IPS DF 4.7 (cell line): Measurements from ENCODE around the gene GARIN5A.
"Not testable (repeated sequence)": the region's sequence is repeated elsewhere in the genome, so short reads cannot be mapped to it uniquely, and the experiment has no call there.

Experiments used
- DNase-seq: peaks from one replicate; pipeline ENCODE4 v3.0.0-alpha.2; 2013; ENCODE audit warnings: low spot score; ENCODE audit errors: extremely low read depth

The GARIN5A gene

DNA sequence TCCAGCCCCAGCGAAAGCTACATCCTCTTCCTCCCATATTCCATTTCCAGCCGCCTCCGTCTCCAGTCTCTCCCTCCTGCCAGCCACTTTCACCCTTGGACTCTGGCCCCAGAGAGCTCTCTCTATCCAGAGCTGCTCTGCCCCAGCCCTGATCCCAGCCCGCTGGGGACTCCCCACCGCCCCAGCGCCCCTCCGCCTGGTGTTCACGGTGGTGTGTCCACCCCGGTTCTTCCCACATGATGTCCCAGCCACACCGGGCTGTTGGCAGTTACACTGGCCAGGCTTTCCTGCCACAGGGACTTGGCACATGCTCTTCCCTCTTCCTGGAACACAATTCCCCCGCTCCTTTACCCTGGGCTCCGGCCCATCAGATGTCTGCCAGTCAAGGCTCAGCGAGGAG lies 11.6 kb downstream of the GARIN5A start:
- DNase-seq = no peak

DNA sequence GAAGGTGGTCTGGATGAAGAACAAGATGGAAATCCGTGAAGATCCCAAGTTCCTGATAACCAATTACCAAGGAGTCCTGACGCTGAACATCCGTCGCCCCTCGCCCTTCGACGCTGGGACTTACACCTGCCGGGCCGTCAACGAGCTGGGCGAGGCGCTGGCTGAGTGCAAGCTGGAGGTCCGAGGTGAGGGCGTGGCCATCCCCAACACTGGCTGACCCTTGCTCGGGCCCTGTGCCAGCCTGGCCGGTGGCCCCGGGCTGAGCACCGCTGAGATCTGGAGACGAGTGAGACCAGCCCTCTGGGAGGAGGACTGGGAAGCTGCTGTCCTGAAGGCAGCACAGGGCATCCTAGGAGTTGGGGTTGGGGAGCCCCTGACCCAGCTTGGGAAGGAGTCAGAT lies 12.3 kb downstream of the GARIN5A start:
- no peak for DNase-seq

DNA sequence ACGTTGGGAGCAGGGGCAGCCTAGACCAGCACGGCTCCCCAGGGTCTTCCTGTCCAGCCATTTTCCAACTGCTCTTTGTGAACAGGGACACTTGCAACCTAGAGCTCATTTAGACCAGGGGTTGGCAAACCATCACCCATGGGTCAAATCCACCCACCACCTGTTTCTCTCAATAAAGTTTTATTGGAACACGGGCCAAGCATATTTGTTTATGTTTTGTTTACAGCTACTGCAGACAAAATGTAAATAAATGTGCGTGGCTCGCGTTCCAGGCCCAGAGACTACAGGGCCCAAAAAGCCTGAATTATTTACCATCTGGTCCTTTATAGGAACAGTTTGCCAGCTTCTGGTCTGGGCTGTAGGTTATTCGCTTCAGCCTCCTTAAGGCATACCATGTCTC lies 13.7 kb downstream of the GARIN5A start:
- no peak for DNase-seq

DNA sequence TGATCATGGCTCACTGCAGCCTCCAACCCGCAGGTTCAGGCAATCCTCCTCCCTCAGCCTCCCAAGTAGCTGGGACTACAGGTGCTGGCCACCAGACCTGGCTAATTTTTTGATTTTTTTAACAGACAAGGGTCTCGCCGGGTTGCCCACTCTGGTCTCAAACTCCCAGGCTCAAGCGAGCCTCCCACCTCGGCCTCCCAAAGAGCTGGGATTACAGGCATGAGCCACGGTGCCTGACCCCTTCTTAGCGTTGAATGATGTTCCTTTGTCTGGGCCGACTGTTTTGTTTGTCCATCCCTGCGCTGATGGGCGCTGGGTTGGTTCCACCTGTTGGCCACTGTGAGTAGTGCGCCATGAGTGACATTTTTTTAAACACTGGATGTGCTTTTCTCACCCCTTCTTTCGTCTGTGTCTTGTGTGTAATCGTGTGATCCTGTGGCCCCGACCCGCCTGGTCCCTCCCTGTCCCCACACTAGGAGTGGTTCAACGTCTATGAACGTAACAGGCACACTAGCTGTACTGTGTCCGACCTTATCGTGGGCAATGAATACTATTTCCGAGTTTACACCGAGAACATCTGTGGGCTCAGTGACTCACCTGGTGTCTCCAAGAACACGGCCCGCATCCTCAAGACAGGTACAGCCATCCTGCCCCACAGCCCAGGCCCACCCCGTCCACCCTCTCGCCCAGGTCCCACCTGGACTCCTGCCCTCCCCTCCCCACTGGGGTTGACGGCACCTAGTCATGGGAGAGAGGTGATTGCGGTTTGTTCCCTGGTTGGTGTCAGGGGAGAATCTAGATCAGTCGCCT lies 15.4 kb downstream of the GARIN5A start:
- no peak for DNase-seq

DNA sequence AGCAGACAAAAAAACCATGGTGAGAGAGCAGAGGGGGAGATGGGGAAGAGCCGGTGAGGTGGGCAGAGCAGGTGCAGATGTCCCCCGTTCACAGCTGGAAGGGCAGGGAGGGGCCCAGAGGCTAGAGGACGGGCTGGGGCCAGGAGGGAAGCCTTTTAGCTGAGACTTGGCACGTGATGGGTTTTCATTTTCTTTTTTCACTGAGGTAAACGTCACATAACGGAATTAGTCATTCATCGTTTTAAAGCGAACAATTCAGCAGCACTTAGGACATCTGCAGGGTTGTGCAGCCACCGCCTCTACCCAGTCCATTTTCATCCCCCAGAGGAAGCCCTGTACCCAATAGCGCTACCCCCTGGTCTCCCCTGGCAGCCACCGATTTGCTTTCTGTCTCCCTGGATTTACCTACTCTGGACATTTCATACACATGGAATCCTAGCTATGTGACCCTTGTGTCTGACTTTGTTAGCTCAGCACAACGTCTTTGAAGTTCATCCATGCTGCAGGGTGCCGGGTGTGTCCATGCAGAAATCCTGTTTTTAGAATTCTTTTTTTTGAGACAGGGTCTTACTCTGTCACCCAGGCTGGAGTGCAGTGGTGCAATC lies 16.4 kb downstream of the GARIN5A start:
- DNase-seq = no peak

DNA sequence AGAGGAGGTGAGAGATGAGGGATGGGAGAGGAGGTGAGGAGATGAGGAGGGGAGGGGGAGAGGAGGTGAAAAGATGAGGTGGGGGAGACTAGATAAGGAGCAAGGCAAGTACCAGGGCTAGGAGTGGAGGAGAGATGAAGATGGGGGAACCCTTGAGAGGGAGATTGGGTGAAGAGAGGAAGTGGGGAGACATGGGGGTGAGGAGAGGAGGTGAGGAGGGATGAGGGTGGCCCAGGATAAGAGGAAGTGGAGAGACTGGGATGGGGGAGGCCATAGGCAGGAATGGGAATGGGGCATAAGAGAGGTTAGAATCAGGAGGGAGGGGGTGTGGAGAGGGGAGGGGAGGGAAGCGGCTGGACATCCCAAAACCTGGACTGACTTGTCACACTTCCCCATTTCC lies 17.0 kb downstream of the GARIN5A start:
- no peak for DNase-seq

DNA sequence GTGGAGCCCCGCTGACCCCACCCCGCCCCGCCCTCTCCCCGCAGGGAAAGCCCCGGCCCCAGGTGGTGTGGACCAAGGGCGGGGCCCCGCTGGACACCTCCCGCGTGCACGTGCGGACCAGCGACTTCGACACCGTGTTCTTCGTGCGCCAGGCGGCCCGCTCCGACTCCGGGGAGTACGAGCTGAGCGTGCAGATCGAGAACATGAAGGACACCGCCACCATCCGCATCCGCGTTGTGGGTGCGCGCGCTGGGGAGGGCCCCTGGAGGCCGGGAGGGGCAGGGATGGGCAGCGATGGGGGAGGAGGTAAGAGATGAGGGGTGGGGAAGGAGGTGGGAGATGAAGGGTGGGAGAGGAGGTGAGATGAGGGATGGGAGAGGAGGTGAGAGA lies 17.6 kb downstream of the GARIN5A start:
- DNase-seq = no peak

DNA sequence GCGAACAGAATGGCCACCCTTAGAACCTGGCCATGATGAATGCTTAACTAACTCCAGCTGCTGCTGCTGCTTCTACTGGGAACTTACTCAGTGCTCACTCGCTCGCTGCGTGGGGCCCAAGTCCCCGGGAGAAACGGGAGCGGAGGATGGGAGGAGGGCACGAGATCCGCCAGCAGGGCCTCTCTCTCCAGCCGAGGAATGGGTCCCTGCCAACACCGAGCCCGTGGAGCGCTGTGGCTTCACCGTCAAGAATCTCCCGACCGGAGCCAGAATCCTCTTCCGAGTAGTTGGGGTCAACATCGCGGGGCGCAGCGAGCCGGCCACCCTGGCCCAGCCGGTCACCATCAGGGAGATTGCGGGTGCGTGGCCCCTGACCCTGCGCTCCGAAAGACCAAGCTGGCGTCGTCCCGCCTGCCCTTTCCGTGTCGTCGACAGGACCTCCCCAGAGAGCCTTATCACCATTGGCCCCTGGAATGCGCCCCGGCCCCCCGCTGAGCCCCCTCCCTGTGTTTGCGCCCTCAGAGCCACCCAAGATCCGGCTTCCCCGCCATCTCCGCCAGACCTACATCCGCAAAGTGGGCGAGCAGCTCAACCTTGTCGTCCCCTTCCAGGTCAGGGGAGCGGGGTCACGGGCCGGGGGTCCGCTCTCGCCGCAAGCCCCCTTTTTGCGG lies 18.1 kb downstream of the GARIN5A start:
- no peak for DNase-seq

DNA sequence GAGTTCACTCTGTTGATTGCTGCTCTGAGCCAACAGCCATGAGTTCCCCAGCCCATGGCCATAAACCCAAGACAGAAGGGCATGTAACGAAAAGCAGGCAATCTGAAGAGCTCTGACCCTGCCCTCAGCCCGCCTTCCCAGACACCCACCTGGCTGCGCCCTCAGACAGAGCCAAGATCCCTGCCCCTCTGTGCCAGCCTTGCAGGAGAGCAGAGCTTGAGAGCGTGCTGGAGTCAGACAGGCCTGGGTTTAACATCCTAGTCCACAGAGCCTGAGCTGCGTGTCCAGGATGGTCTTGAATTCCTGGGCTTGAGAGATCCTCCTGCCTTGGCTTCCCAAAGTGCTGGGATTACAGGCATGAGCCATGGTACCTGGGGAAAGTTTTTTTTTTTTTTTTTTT lies 19.3 kb downstream of the GARIN5A start:
- no peak for DNase-seq

DNA sequence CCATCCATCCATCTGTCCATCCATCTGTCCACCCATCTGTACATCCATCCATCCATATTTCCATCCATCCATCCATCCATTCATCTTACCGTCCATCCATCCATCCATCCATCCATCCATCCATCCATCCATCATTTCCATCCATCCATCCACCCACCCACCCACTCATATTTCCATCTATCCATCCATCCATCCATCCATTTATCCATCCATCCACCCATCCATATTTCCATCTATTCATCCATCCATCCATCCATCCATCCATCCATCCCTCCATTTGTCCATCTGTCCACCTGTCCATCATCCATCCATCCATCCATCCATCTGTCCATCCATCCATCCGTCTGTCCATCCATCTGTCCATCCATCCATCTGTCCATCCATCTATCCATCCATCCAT lies 20.7 kb downstream of the GARIN5A start:
- DNase-seq = no peak

DNA sequence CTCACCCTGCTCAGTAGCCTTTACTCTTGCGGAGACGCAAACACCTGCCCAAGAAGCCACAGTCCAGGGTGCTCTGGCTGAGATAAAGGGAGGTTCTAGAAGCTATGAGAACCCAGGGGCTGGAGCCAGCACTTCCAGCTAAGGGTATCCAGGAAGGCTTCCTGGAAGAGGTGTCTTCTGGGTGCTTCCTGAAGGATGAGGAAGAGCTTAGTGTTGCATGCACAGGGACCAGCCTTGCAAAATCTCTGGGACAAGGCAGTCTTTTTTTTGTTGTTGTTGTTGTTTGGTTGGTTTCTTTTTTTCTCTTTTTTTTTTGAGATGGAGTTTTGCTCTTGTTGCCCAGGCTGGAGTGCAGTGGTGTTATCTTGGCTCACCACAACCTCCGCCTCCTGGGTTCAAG lies 23.4 kb downstream of the GARIN5A start:
- no peak for DNase-seq

DNA sequence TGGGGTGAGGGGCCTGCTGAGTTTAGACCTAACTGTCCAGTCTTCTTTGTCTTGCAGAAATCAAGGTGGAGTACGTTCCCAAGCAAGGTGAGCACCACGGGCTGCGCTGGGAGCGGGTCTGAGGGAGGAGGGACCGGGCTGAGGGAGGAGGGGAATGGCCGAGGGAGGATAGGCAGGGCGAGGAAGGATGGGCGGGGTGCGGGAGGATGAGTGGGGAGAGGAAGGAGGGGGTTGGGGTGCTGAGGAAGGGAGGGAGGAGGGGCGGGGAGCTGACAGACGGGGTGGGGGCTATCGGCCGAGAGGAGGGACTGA lies 25.5 kb downstream of the GARIN5A start:
- no peak for DNase-seq

DNA sequence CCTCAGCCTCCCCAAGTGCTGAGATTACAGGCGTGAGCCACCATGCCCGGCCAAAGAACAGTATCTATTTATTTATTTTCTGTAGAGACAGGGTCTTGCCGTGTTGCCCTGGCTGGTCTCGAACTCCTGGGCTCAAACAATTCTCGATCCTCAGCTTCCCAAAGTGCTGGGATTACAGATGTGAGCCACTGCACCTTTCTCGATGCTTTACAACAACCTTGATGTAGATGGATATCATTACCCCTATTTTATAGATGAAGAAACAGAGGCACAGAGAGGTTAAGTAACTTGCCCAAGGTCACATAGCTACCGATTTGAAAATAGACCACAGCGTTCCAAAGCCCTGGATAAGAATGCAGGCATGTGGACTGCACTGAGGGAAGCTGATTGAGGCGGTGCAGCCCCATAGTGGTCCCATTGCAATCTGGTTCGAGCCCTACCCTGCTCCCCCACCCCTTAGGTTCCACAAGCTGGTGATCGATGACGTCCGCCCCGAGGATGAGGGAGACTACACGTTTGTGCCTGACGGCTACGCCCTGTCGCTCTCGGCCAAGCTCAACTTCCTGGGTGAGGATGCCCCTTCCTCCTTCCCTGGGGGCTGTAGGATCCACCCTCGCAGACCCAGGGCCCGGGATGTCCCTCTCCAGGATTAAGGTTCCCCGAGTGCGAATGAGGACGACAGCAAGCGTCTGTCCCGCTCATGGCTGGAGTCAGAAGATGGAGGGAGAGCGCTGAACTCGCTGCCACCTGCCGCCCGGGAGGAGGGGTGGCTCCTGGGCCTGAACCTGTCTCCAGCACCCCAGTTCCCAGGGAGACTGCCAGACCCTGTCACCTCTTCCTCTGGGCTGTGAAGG lies 26.1 kb downstream of the GARIN5A start:
- DNase-seq = no peak

DNA sequence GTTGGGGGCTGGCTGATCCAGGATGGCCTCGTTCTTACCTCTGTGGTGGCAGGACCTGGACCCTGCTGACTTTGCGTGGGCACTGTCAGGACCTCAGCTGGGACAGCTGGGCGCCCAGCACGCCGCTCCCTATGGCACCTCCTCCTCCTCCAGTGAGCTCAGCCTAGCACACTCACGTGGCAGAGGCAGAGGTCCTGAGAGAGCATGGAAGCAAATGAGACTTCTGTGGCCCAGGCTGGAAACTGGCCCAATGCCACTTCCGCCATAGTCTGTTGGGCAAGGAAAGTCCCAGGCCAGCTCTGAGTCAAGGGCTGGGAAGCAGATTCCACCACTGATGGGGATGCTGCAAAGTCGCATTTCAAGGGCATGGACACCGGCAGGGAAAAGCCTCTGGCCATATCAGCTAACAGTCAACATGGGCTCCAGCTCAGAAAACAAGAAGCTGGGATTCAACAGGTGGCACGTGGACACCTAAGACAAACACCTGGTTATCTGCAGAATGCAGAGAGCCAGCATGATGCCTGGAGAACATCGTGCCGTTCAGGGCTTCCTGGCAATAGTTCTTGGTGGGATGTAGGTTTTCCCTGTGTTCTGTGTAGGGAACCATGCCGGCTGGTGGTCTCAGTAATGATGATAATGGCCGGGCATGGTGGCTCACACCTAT lies 27.3 kb downstream of the GARIN5A start:
- DNase-seq = no peak

DNA sequence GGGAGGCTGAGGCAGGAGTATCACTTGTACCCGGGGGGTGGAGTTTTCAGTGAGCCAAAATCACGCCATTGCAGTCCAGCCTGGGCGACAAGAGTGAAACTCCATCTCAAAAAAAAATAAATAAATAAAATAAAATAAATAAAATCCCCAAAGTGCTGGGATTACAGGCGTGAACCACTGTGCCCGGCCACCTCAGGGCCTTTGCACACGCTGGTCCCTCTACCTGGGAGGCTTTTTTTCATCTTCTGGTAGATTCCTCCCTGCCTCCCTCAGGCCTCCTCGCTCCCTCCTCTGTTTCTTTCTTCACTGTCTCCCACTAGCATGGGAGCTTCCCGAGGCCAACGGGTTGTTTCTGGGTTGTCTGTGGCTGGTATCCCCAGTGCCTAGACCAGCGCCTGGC lies 28.9 kb downstream of the GARIN5A start:
- no peak for DNase-seq

DNA sequence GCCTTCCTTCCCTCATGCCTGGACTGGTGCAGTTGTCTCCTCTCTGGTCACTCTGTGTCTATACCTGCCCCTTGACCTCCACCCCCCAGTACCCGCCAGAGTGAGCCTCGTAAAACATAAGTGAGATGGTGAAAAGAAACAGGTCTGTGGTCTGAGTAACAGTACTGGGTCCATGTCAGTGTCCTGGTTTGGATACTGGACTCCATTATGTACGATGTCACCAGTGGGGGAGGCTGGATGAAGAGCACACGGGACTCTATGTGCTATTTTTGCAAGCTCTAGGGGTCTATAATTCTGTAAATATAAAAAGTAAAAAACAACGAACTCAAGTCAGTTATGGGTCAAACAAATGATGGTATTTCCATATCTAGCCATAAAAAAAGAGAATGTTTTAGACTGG lies 29.6 kb downstream of the GARIN5A start:
- no peak for DNase-seq

DNA sequence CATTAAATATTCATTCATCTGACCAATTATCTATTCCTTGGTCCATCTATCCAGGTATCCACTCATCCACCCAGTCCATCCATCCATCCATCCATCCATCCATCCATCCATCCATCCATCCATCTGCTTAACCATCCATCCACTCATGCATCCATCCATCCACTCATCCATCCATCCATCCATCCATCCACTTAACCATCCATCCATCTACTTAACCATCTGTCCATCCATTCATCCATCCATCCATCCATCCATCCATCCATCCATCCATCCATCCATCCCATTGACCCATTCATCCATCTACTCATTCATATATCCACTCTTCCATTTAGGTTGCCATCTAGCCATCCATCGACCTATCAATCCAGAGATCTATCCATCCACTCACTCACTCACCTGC lies 32.6 kb downstream of the GARIN5A start:
- DNase-seq = no peak

DNA sequence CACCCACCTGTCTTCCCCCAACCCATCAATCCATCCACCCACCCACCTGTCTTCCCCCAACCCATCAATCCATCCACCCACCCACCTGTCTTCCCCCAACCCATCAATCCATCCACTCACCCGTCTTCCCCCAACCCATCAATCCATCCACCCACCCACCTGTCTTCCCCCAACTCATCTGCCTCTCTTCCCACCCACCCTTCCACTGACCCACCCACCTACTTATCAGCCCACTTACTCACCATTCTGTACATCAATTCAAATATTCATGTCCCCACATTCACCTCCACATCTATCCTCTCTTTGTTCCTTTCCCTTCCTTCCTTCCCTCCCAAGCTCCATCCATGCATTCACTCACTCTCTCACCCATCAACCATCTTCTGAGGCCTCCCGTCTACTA lies 37.5 kb downstream of the GARIN5A start:
- not testable (repeated sequence) for DNase-seq

DNA sequence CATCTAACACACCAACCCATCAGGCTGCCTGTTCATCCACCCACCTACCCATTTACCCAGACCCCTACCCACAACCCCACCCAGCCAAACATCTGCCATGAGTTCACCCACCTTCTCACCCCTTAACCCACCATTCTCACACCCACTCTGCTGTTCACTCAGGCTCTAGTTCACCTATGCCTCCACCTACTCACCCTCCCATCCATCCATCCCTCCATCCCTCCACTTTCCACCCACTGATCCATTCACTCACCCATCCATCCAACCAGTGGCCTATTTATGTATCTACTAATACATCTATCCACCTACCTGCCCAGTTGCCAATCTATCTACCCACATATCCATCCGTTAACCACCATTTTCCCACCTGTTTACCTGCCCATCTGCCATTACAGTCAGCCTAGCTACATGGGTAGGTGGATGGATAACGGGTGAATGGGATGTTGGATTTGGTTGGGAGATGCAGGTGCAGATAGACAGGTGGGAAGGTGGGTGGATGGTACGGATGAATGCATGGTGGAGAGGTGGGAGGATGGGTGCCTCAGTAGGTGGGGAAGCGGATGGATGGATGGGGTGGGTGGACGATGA lies 38.7 kb downstream of the GARIN5A start:
- DNase-seq = no peak

DNA sequence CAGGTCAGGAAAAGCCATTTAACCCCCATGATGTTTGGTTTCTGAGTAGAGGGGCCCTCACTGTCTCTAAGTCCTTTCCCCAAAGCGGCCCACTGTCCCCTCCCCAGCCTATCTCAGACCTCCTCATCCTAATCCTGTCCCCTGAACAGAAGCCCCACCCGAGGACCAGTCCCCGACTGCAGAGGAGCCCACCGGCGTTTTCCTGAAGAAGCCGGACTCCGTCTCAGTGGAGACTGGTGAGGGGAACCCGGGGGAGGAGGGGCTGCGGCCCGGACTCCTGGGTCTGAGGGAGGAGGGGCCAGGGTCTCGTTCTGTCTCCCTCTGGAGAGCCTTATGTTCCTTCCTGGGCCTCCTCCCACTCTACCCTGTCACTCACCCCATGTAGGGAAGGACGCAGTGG lies 41.0 kb downstream of the GARIN5A start:
- no peak for DNase-seq

DNA sequence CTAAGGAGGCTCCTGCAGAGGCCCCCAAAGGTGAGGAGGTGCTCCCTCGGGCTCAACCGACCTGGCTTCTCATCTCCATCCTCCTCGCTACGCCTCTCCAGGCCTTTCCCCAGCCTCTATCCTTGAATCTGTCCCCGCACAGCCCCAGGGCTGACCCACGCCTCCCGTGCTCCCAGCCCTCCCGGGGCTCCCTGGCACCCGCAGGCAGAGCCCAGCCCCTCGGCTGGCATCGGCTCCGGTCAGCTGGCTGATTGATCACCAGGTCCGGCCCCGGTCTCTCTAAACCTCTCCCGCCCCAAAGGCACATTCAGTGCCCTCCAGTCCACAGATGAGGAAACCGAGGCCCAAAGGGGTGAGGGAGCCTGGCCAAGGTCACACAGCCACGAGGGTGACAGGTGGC lies 41.4 kb downstream of the GARIN5A start:
- DNase-seq = no peak
